Right lobe of liver (tissue), 6 donors: ENCODE results near the gene SH3GL1. TPM values are rescaled to one million over a fixed set of nuclear protein-coding genes. Genes with fewer than 3 reads are reported as not detected.

ENCODE experiments used
- ATAC-seq, 4 donors: fragments of 200-7000 bp; cut with Tn5 transposase; one replicate each; pipeline ENCODE4 v1.9.1; 2020; ENCODE audit warnings: mild to moderate bottlenecking in 4 of 4, moderate library complexity in 4 of 4
- DNase-seq, 3 donors: peaks; one replicate each; pipeline ENCODE4 v3.0.0-alpha.2; 2020
- H3K27ac ChIP-seq, 3 donors: fragments of 200-600 bp; one replicate each; pipeline ENCODE4 v1.8.0; 2022
- H3K27me3 ChIP-seq, 2 donors: fragments of 200-600 bp; one replicate each; pipeline ENCODE4 v1.8.0; 2022
- H3K36me3 ChIP-seq, 4 donors: fragments of 200-600 bp; sonication (generic) in 1 of 4; one replicate each; pipeline versions ENCODE4 v1.5.1 to v1.8.0; 2017 to 2022; ENCODE audit warnings: control low read depth in 1 of 4
- H3K4me1 ChIP-seq, 4 donors: fragments of 200-600 bp; sonication (generic) in 1 of 4; one replicate each; pipeline versions ENCODE4 v1.5.1 to v1.8.0; 2017 to 2022; ENCODE audit warnings: control low read depth in 1 of 4
- H3K4me3 ChIP-seq, 3 donors: fragments of 200-600 bp; one replicate each; pipeline ENCODE4 v1.8.0; 2022
- H3K9me3 ChIP-seq, 4 donors: fragments of 200-600 bp; sonication (generic) in 1 of 4; one replicate each; pipeline versions ENCODE4 v1.5.1 to v1.8.0; 2017 to 2022; ENCODE audit warnings: control low read depth in 1 of 4
- CTCF ChIP-seq, 4 donors: fragments of 200-600 bp in 3 of 4; fragments of 450-650 bp in 1 of 4; IDR thresholded peaks; one replicate each; pipeline versions ENCODE4 v1.5.1 to v1.8.0; 2016 to 2022; ENCODE audit warnings: antibody characterized with exemption in 4 of 4, mild to moderate bottlenecking in 2 of 4
- POLR2A ChIP-seq: fragments of 450-650 bp; IDR thresholded peaks from one replicate; pipeline ENCODE4 v1.6.1; 2017; ENCODE audit warnings: antibody characterized with exemption, mild to moderate bottlenecking
- WGBS: methylation state at CpG from one replicate; pipeline ENCODE4 v1.1.6; 2018; ENCODE audit warnings: low coverage, low lambda C conversion rate; ENCODE audit not compliant: insufficient coverage; ENCODE audit errors: missing lambda C conversion rate; 5-methylcytosine and 5-hydroxymethylcytosine counted together
- intact Hi-C, 2 donors: fragments of 100-400 bp; cut with DNase I; formaldehyde crosslinking; loops; one replicate each; pipeline versions ENCODE4 v1.11.2 to v1.14.1; 2022
- total RNA-seq, 6 experiments: library from RNA; depleted of rRNA in 2 of 6; stranded (reverse); fragments of >200 nt in 2 of 6; fragmentation: NEBNext Ultra II Directional in 3 of 6; extraction: Animal tissue kit (Norgen Biotek cat#: 25700) in 3 of 6; gene quantifications; one replicate each; pipeline versions ENCODE4 v1.1.0 to v1.2.4, GENCODE V29; 2016 to 2023
- donor health status: DM: no; HTN: yes; CAD: no.
- donor health status: DM: no; HTN: no; CAD: no.
- donor health status: DM: no; HTN: no; CAD: no.
- donor health status: DM: no; HTN: yes; CAD: no.
- donor health status: DM: no; HTN: yes; CAD: no.

The SH3GL1 gene
- total RNA-seq, 6 experiments from 2014 or later, result 22.6 to 47.7 (median 25.2) TPM

GRCh38 chr19:4444765-4445741, 44.7 kb upstream of the SH3GL1 start:
- DNase-seq (no peak), ATAC-seq (no peak)
- H3K4me3 ChIP-seq, result no peak overlapping the region
- no peaks in the 10 kb centered on the region for H3K9me3 ChIP-seq
- H3K4me1 ChIP-seq, result peaks cover 0 to 18% (median 8%) of the 10 kb centered on the region in 4 donors
- TF ChIP-seq POLR2A, result no peak
- TF ChIP-seq CTCF (IDR thresholded peaks at IDR 0.05), result no peak
- peaks cover 9 to 37% (median 27%) of the 10 kb centered on the region in 4 donors for H3K36me3 ChIP-seq
- H3K27me3 ChIP-seq, result no peaks in the 10 kb centered on the region
- WGBS, result 75% methylated on average over 11 of the region's 36 CpGs
- no peak overlapping the region for H3K27ac ChIP-seq
- intact Hi-C loops, result no loop called here

- Histone ChIP-seq H3K4me1 (peaks cover 0 to 11% (median 4%) of the 10 kb centered on the region in 4 donors), H3K36me3 (peaks cover 9 to 37% (median 27%) of the 10 kb centered on the region in 4 donors), H3K27ac (no peak overlapping the region), H3K9me3 (no peaks in the 10 kb centered on the region), H3K4me3 (no peak overlapping the region), H3K27me3 (no peaks in the 10 kb centered on the region)
- WGBS, result 90% methylated on average over 2 of the region's 20 CpGs
- TF ChIP-seq POLR2A (no peak), CTCF (IDR thresholded peaks at IDR 0.05) (no peak)
- ATAC-seq, result no peak
- intact Hi-C loops, result no loop called here
- DNase-seq, result no peak
These were observed 43.8 kb upstream of the SH3GL1 start for GRCh38 chr19:4443966-4444764.

- Histone ChIP-seq H3K9me3 (no peaks in the 10 kb centered on the region), H3K36me3 (peaks cover 9 to 37% (median 26%) of the 10 kb centered on the region in 4 donors), H3K27ac (no peak overlapping the region), H3K4me1 (peaks cover 0 to under 1% (median 0%) of the 10 kb centered on the region in 4 donors), H3K27me3 (no peaks in the 10 kb centered on the region), H3K4me3 (no peak overlapping the region)
- ATAC-seq, result no peak
- TF ChIP-seq CTCF (IDR thresholded peaks at IDR 0.05) (no peak), POLR2A (no peak)
- DNase-seq, result no peak
- intact Hi-C loops, result no loop called here
- 88% methylated on average over 9 of the region's 15 CpGs for WGBS
These were observed 42.8 kb upstream of the SH3GL1 start for GRCh38 chr19:4443188-4443587.

GRCh38 chr19:4442819-4443146, 42.4 kb upstream of the SH3GL1 start:
- TF ChIP-seq POLR2A, result no peak
- no peak for TF ChIP-seq CTCF (IDR thresholded peaks at IDR 0.05)
- WGBS, result no CpG with 5 or more reads among the region's 10 CpGs
- no peaks in the 10 kb centered on the region for H3K4me1 ChIP-seq
- DNase-seq (no peak), ATAC-seq (no peak)
- no peaks in the 10 kb centered on the region for H3K27me3 ChIP-seq
- intact Hi-C loops, result no loop called here
- no peaks in the 10 kb centered on the region for H3K9me3 ChIP-seq
- H3K36me3 ChIP-seq, result peaks cover 9 to 33% (median 24%) of the 10 kb centered on the region in 4 donors
- H3K4me3 ChIP-seq, result no peak overlapping the region
- H3K27ac ChIP-seq, result no peak overlapping the region
